Measurements from ENCODE around the gene C20orf144.

DNA sequence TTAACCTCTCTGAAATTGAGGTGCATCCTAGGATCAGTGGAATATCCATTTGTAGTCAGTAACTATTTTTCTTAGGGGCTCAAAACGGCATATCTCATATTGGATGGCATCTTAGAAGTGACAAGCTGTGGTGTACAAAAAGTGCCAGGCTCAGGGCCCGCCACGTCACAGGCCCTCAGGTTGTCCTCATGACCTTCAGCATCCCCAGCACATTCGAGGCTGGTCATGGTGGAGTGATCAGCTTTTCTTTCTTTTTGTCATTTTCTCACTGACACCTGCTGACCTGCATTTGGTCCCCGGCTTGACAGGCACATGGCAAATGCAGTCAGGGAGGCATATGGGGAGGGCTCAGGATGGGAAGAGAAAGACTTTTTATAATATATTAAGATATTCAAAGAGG is 31.2 kb downstream of the C20orf144 start:
- no peak for TF ChIP-seq CTCF (IDR thresholded peaks at IDR 0.05)
- TF ChIP-seq EP300 (IDR thresholded peaks at IDR 0.05) = no peak
